Heart left ventricle (tissue), 16 donors: ENCODE results near the gene RNF43. TPM values are rescaled to one million over a fixed set of nuclear protein-coding genes. Genes with fewer than 3 reads are reported as not detected.

Experiments
- ATAC-seq, 4 donors: fragments of 200-7000 bp; cut with Tn5 transposase; one replicate each; pipeline ENCODE4 v1.9.1; 2020 to 2022; ENCODE audit warnings: moderate library complexity in 4 of 4, mild to moderate bottlenecking in 3 of 4, moderate number of reproducible peaks in 1 of 4
- DNase-seq, 5 donors: peaks; one replicate each; pipeline ENCODE4 v3.0.0-alpha.2; 2020
- H3K27ac ChIP-seq, 12 donors: fragments of 200-600 bp; sonication (generic) in 4 of 12; one replicate each; pipeline versions ENCODE4 v1.5.0 to v1.8.0; 2016 to 2022; ENCODE audit warnings: mild to moderate bottlenecking in 2 of 12
- H3K27me3 ChIP-seq, 9 donors: fragments of 200-600 bp; sonication (generic) in 2 of 9; one replicate each; pipeline versions ENCODE4 v1.5.1 to v1.8.0; 2016 to 2022; ENCODE audit warnings: mild to moderate bottlenecking in 3 of 9
- H3K36me3 ChIP-seq, 9 donors: fragments of 200-600 bp; sonication (generic) in 2 of 9; one replicate each; pipeline versions ENCODE4 v1.5.0 to v1.8.0; 2018 to 2022; ENCODE audit warnings: mild to moderate bottlenecking in 2 of 9
- H3K4me1 ChIP-seq, 12 donors: fragments of 200-600 bp; sonication (generic) in 4 of 12; one replicate each; pipeline versions ENCODE4 v1.5.0 to v1.8.0; 2016 to 2022; ENCODE audit warnings: mild to moderate bottlenecking in 3 of 12
- H3K4me3 ChIP-seq, 12 donors: fragments of 200-600 bp; sonication (generic) in 4 of 12; one replicate each; pipeline versions ENCODE4 v1.5.0 to v1.8.0; 2017 to 2022; ENCODE audit warnings: mild to moderate bottlenecking in 9 of 12, moderate library complexity in 4 of 12
- H3K9me3 ChIP-seq, 12 donors: fragments of 200-600 bp; sonication (generic) in 4 of 12; one replicate each; pipeline versions ENCODE4 v1.5.0 to v1.8.0; 2016 to 2022; ENCODE audit warnings: mild to moderate bottlenecking in 1 of 12
- CTCF ChIP-seq, 12 donors: fragments of 200-600 bp; sonication (generic) in 4 of 12; IDR thresholded peaks; one replicate each; pipeline versions ENCODE4 v1.5.0 to v1.8.0; 2018 to 2022; ENCODE audit warnings: antibody characterized with exemption in 12 of 12, mild to moderate bottlenecking in 5 of 12
- POLR2A ChIP-seq, 2 donors: fragments of 450-650 bp; IDR thresholded peaks; one replicate each; pipeline ENCODE4 v1.6.1; 2017; ENCODE audit warnings: antibody characterized with exemption in 2 of 2, mild to moderate bottlenecking in 2 of 2, moderate library complexity in 2 of 2
- WGBS, 4 donors: extraction: QIAGEN DNeasy Blood & Tissue Kit in 2 of 4; methylation state at CpG; one replicate each; pipeline versions ENCODE4 v1.1.5 to v1.1.7; 2013 to 2018; 5-methylcytosine and 5-hydroxymethylcytosine counted together
- intact Hi-C, 10 donors: fragments of 100-400 bp; cut with DNase I; formaldehyde crosslinking; loops; one replicate each; pipeline versions ENCODE4 v1.11.1 to v1.14.2; 2022
- polyA plus RNA-seq, 2 donors: library from polyadenylated mRNA; stranded (reverse); fragments of 200-250 nt; gene quantifications; one replicate each; pipeline ENCODE4 v1.2.3, GENCODE V29; 2013
- total RNA-seq, 9 donors: library from RNA; depleted of rRNA in 2 of 9; stranded (reverse); fragments of >200 nt in 2 of 9; fragmentation: NEBNext Ultra II Directional in 3 of 9; extraction: Animal tissue kit (Norgen Biotek cat#: 25700) in 3 of 9; gene quantifications; one replicate each; pipeline versions ENCODE4 v1.1.0 to v1.2.4, GENCODE V29; 2016 to 2023
- donor health status: ischemic (EF 13 %, LVEDD 7.1; RV severe dilation, severe dysfunction).
- donor health status: healthy with polysubstance abuse.
- donor health status: DM: no; HTN: yes; CAD: no.
- donor health status: DM: no; HTN: no; CAD: no.
- donor health status: ischemic (EF 25% LVEDD 6.9; RV normal size, moderate dysfunction).
- donor health status: ischemic (EF 25% LVEDD 5.7; RV mildly dilated, moderate dysfunction).
- donor health status: healthy.
- donor health status: DM: yes; HTN: yes; CAD: no.
- donor health status: ischemic (EF 35%, LVEDD 5.7; RV mildly dilated, moderate dysfunction).
- donor health status: nonischemic (EF 11% LVEDD 7.7; RV severe dilation, severe dysfunction).
- donor health status: DM: yes; HTN: yes; CAD: no.
- donor health status: PGD.
- donor health status: ischemic (EF 29% LVEDD 5.4; RV normal size, mild dysfunction).
- donor health status: nonischemic (EF 23%, LVEDD 6.1; RV moderate dilation, normal function).

The RNF43 gene
- total and polyA plus RNA-seq, 11 donors: 1.9 to 7.5 (median 4.9) TPM

- intact Hi-C loops: loop anchor here in 8 of 10 donors (5.0 to 10.0 kb wide), 8 partner anchors 130 to 200 kb away; no protein-coding TSS in a partner anchor
- Histone ChIP-seq H3K27ac (no peak overlapping the region), H3K27me3 (no peaks in the 10 kb centered on the region), H3K4me1 (no peaks in the 10 kb centered on the region), H3K4me3 (no peak overlapping the region), H3K36me3 (no peaks in the 10 kb centered on the region), H3K9me3 (peaks cover 0 to 3% (median 0%) of the 10 kb centered on the region in 12 donors)
- TF ChIP-seq POLR2A (IDR thresholded peaks at IDR 0.05) (no peak), CTCF (IDR thresholded peaks at IDR 0.05) (peak; percentile 40 to 68 (median 56))
- WGBS, 4 donors: 68 to 75% (median 70%) methylated on average over 8 to 9 of the region's 9 CpGs
- peak; percentile 14 to 76 (median 60) for DNase-seq
- peak; percentile 75 to 94 (median 88) for ATAC-seq
Observed at GRCh38 chr17:58447039-58447975, 30.0 kb upstream of the RNF43 start.

GRCh38 chr17:58446086-58446485 is 28.8 kb upstream of the RNF43 start:
- Histone ChIP-seq H3K4me3 (no peak overlapping the region), H3K27ac (no peak overlapping the region), H3K9me3 (peaks cover 0 to 3% (median 0%) of the 10 kb centered on the region in 12 donors), H3K27me3 (peaks cover 0 to 6% (median 0%) of the 10 kb centered on the region in 9 donors), H3K36me3 (no peaks in the 10 kb centered on the region), H3K4me1 (no peaks in the 10 kb centered on the region)
- no peak for DNase-seq
- TF ChIP-seq POLR2A (IDR thresholded peaks at IDR 0.05) (no peak), CTCF (IDR thresholded peaks at IDR 0.05) (no peak)
- no peak for ATAC-seq
- intact Hi-C loops: loop anchor here in 8 of 10 donors (5.0 to 10.0 kb wide), 8 partner anchors 129 to 199 kb away; no protein-coding TSS in a partner anchor
- WGBS, 4 donors: 78 to 84% (median 79%) methylated on average over 6 of the region's 6 CpGs

GRCh38 chr17:58436805-58437239 is 19.5 kb upstream of the RNF43 start:
- ATAC-seq (no peak), DNase-seq (no peak)
- WGBS, 4 donors: 56 to 64% (median 58%) methylated on average over 5 of the region's 5 CpGs
- Histone ChIP-seq H3K4me3 (no peak overlapping the region), H3K27ac (no peak overlapping the region), H3K36me3 (no peaks in the 10 kb centered on the region), H3K27me3 (peaks cover 0 to 11% (median 3%) of the 10 kb centered on the region in 9 donors), H3K9me3 (no peaks in the 10 kb centered on the region), H3K4me1 (no peaks in the 10 kb centered on the region)
- TF ChIP-seq POLR2A (IDR thresholded peaks at IDR 0.05) (no peak), CTCF (IDR thresholded peaks at IDR 0.05) (no peak)
- intact Hi-C loops: no loop called here

GRCh38 chr17:58436245-58436644 is 18.9 kb upstream of the RNF43 start:
- Histone ChIP-seq H3K4me3 (no peak overlapping the region), H3K4me1 (no peaks in the 10 kb centered on the region), H3K27ac (no peak overlapping the region), H3K27me3 (peaks cover 0 to 8% (median 3%) of the 10 kb centered on the region in 9 donors), H3K9me3 (no peaks in the 10 kb centered on the region), H3K36me3 (no peaks in the 10 kb centered on the region)
- DNase-seq: no peak
- TF ChIP-seq POLR2A (IDR thresholded peaks at IDR 0.05) (no peak), CTCF (IDR thresholded peaks at IDR 0.05) (no peak)
- ATAC-seq: no peak
- intact Hi-C loops: no loop called here
